BLaER1 treated with 17β-estradiol and CSF1 and Interleukin-3, amounts not matched to agents 10 nM and 100 nM (cell line): ENCODE data around the gene TYSND1.

Source experiments
- H3K27ac ChIP-seq, 11 experiments: shearing (Covaris generic); formaldehyde crosslinking; 2 replicates each; pipeline ENCODE4 v1.8.1; 2022
- H3K27me3 ChIP-seq, 11 experiments: shearing (Covaris generic); formaldehyde crosslinking; 2 replicates each; pipeline ENCODE4 v1.8.1; 2022
- H3K36me3 ChIP-seq, 11 experiments: shearing (Covaris generic); formaldehyde crosslinking; 2 replicates each; pipeline ENCODE4 v1.8.1; 2022
- H3K4me1 ChIP-seq, 10 experiments: shearing (Covaris generic); formaldehyde crosslinking; 2 replicates each; pipeline ENCODE4 v1.8.1; 2022
- H3K4me2 ChIP-seq, 11 experiments: shearing (Covaris generic); formaldehyde crosslinking; 2 replicates each; pipeline ENCODE4 v1.8.1; 2022
- H3K4me3 ChIP-seq, 10 experiments: shearing (Covaris generic); formaldehyde crosslinking; 2 replicates each; pipeline ENCODE4 v1.8.1; 2022
- H3K9ac ChIP-seq, 11 experiments: shearing (Covaris generic); formaldehyde crosslinking; 2 replicates each; pipeline ENCODE4 v1.8.1; 2022
- H3K9me3 ChIP-seq, 11 experiments: shearing (Covaris generic); formaldehyde crosslinking; replicated peaks in 1 of 11; 2 replicates each; pipeline ENCODE4 v1.8.1; 2022
- H4K20me1 ChIP-seq, 11 experiments: shearing (Covaris generic); formaldehyde crosslinking; 2 replicates each; pipeline ENCODE4 v1.8.1; 2022
- Cebpa-rat ChIP-seq, 11 experiments: shearing (Covaris generic); IDR thresholded peaks; 2 replicates each; pipeline ENCODE4 v1.8.1; 2022

Gene TYSND1, protein sequence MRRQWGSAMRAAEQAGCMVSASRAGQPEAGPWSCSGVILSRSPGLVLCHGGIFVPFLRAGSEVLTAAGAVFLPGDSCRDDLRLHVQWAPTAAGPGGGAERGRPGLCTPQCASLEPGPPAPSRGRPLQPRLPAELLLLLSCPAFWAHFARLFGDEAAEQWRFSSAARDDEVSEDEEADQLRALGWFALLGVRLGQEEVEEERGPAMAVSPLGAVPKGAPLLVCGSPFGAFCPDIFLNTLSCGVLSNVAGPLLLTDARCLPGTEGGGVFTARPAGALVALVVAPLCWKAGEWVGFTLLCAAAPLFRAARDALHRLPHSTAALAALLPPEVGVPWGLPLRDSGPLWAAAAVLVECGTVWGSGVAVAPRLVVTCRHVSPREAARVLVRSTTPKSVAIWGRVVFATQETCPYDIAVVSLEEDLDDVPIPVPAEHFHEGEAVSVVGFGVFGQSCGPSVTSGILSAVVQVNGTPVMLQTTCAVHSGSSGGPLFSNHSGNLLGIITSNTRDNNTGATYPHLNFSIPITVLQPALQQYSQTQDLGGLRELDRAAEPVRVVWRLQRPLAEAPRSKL

DNA sequence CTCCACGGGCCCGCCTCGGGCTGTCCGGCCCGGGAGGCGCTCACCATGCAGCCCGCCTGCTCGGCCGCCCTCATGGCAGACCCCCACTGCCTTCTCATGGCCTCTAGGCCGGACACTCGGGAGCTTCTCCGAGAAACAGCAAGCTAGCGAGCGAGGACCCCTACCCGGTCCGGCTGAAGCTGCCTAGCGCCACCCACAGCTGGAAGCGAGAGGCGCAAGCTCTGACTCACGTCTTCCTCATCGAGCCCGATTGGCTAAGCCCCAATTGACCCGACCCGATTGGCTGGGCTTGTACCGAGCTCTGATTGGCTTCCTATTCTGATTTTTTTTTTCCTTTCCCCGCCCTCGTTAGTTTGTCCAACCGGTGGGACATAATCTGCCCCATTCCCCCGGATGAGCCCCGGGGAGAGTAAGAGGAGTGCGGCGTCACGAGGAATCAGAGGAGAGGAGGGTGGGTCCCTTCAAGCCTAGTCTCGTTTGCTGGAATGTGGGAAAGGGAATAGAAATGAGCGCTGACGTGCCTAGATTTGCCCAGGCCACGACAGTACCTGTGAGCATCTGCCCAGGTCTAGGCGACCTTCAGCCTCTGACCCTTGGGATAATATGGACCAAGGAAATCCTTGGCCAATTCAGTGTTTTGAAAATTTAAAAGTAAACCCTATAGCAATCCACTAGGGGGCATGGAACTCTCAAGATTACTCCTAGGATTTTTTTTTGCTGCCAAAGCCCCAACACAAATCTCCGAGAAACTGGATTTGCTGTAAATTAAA is at the start of gene TYSND1:
TSS of gene TYSND1 (minus strand) at position 212 of the 770 bp plus-strand sequence. CDS start at position 98, 114 bp downstream.
- Histone ChIP-seq H3K4me2 (peak within 1 kb of the TSS; percentile 86 to 100 (median 96)), H3K4me3 (peak within 1 kb of the TSS; percentile 62 to 78 (median 70)), H3K27me3 (no peaks in the 10 kb centered on the region), H3K27ac (peak within 1 kb of the TSS; percentile 65 to 94 (median 88); a peak in 21 of 22 replicates), H3K9ac (peak within 1 kb of the TSS; percentile 79 to 92 (median 87)), H3K4me1 (peaks cover 27 to 40% (median 34%) of the 10 kb centered on the region in 10 experiments), H4K20me1 (peaks cover 0 to 67% (median 34%) of the 10 kb centered on the region in 11 experiments; a peak in 15 of 22 replicates), H3K9me3 (no peaks in the 10 kb centered on the region), H3K36me3 (peaks cover 35 to 42% (median 37%) of the 10 kb centered on the region in 11 experiments)
- no peak for TF ChIP-seq Cebpa-rat (IDR thresholded peaks at IDR 0.05)

GRCh38 chr10:70193391-70193844 is 46.9 kb upstream of the TYSND1 start:
- Histone ChIP-seq H3K36me3 (peaks cover 2 to 29% (median 13%) of the 10 kb centered on the region in 11 experiments; a peak in 19 of 22 replicates), H3K9ac (no peak overlapping the region), H3K27me3 (no peaks in the 10 kb centered on the region), H4K20me1 (peaks cover 0 to 18% (median 10%) of the 10 kb centered on the region in 11 experiments; a peak in 13 of 22 replicates), H3K4me2 (no peak overlapping the region; a peak in 2 of 22 replicates), H3K4me3 (no peak overlapping the region), H3K4me1 (peaks cover 20 to 46% (median 34%) of the 10 kb centered on the region in 10 experiments), H3K27ac (no peak overlapping the region), H3K9me3 (0 out of 22 replicates have a peak, but pooled peaks cover 0 to under 1% (median 0%) of the 10 kb centered on the region in 11 experiments)
- TF ChIP-seq Cebpa-rat (IDR thresholded peaks at IDR 0.05) = no peak

DNA sequence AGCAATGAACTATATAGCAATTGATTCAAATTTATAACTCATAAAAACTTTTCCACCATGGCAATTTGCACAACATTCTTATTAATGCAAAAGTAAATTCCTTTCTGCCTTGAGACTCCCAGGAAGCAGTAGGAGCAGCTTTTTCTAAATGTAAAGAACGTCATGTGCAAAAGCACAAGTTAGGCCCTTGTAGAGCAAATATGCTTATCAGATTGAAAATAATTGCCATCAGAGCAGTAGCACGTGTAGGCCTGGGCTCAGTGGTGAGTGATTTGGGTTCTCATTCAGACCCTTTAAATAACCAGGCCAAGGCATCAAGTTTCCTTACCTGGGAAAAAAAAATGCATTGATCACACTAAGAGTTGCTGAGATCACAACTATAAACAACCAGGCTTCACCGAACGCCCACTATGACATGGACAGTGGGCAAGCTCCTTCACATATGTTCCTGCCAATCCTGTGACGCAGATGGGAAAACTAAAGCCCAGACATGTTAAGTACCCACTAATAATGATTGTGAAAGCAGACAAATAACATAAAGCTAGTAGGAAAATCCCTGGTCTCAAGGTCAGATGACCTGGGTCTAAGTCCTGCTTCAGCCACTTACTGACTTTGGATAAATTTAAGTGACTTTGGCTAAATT is 45.9 kb upstream of the TYSND1 start:
- H4K20me1 ChIP-seq = peaks cover 0 to 9% (median 7%) of the 10 kb centered on the region in 11 experiments; a peak in 13 of 22 replicates
- H3K4me1 ChIP-seq = peaks cover 20 to 39% (median 25%) of the 10 kb centered on the region in 10 experiments
- no peaks in the 10 kb centered on the region for H3K9me3 ChIP-seq
- H3K4me2 ChIP-seq = peak overlapping the region in 5 of 11 experiments; percentile 43 to 65 (median 48); a peak in 7 of 22 replicates
- no peak overlapping the region for H3K4me3 ChIP-seq
- TF ChIP-seq Cebpa-rat (IDR thresholded peaks at IDR 0.05) = no peak
- H3K9ac ChIP-seq = 0 out of 22 replicates have a peak overlapping the region, but pooled peaks of 1 of the 11 experiments have one; percentile 41
- peaks cover 0 to 24% (median 7%) of the 10 kb centered on the region in 11 experiments; a peak in 10 of 22 replicates for H3K36me3 ChIP-seq
- no peaks in the 10 kb centered on the region for H3K27me3 ChIP-seq
- peak overlapping the region in 1 of 11 experiments; percentile 2; a peak in 1 of 22 replicates for H3K27ac ChIP-seq

DNA sequence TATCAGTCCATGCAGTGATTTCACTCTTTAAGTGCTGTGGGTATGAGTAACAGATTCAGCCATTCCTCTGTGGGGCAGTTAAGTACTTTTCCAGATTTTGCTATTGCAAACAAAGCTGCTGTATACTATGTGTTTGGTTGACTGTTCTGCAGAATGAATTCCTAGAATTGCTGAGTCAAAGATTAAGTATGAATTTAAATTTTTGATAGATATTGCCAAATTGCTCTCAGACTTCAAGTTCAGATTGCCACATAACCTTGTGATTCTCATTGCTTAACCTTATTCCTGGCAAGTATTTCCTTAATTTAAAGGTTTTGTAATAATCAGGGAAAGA is 45.4 kb upstream of the TYSND1 start:
- peaks cover 0 to 4% (median 2%) of the 10 kb centered on the region in 11 experiments; a peak in 10 of 22 replicates for H4K20me1 ChIP-seq
- H3K4me1 ChIP-seq = peaks cover 15 to 35% (median 20%) of the 10 kb centered on the region in 10 experiments
- peaks cover 0 to 19% (median 7%) of the 10 kb centered on the region in 11 experiments; a peak in 10 of 22 replicates for H3K36me3 ChIP-seq
- H3K9ac ChIP-seq = no peak overlapping the region
- no peaks in the 10 kb centered on the region for H3K27me3 ChIP-seq
- no peak overlapping the region for H3K4me3 ChIP-seq
- no peak overlapping the region; a peak in 1 of 22 replicates for H3K27ac ChIP-seq
- no peaks in the 10 kb centered on the region for H3K9me3 ChIP-seq
- no peak for TF ChIP-seq Cebpa-rat (IDR thresholded peaks at IDR 0.05)
- peak overlapping the region in 9 of 11 experiments; percentile 30 to 65 (median 47); a peak in 14 of 22 replicates for H3K4me2 ChIP-seq

- H3K27ac ChIP-seq = 0 out of 22 replicates have a peak overlapping the region, but pooled peaks of 1 of the 11 experiments have one; percentile 3
- H3K36me3 ChIP-seq = peaks cover 0 to 13% (median 7%) of the 10 kb centered on the region in 11 experiments; a peak in 10 of 22 replicates
- no peak overlapping the region; a peak in 1 of 22 replicates for H3K9ac ChIP-seq
- no peak overlapping the region for H3K4me3 ChIP-seq
- H3K9me3 ChIP-seq = no peaks in the 10 kb centered on the region
- TF ChIP-seq Cebpa-rat (IDR thresholded peaks at IDR 0.05) = no peak
- H4K20me1 ChIP-seq = no peaks in the 10 kb centered on the region; a peak in 1 of 22 replicates
- H3K4me2 ChIP-seq = peak overlapping the region in 10 of 11 experiments; percentile 17 to 65 (median 46); a peak in 17 of 22 replicates
- no peaks in the 10 kb centered on the region for H3K27me3 ChIP-seq
- H3K4me1 ChIP-seq = peaks cover 9 to 35% (median 19%) of the 10 kb centered on the region in 10 experiments; a peak in 19 of 20 replicates
Measured at GRCh38 chr10:70191161-70191971, 44.9 kb upstream of the TYSND1 start.

DNA sequence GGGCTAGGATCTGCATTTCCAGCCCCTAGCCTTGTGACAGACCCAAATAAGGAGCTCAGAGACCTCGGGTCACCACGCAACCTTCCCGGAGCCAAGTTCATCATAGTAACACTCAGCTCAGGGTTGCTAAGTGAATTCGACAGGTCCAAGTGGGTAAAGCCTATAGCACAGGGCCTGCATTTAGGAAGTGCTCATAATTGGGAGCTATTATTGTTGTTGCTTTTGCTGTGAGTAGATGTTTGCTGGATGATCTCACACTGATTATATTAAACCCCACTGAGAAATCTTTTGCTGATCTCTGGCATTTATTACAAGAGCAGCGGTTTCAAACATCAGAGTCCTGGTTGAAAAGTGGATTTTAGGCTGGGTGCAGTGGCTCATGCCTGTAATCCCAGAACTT is 44.1 kb upstream of the TYSND1 start:
- Histone ChIP-seq H4K20me1 (no peaks in the 10 kb centered on the region), H3K4me3 (no peak overlapping the region), H3K27ac (no peak overlapping the region), H3K4me1 (peaks cover 9 to 35% (median 19%) of the 10 kb centered on the region in 10 experiments; a peak in 19 of 20 replicates), H3K4me2 (peak overlapping the region in 5 of 11 experiments; percentile 30 to 65 (median 45); a peak in 5 of 22 replicates), H3K36me3 (peaks cover 0 to 6% (median 0%) of the 10 kb centered on the region in 11 experiments; a peak in 6 of 22 replicates), H3K27me3 (no peaks in the 10 kb centered on the region), H3K9me3 (no peaks in the 10 kb centered on the region), H3K9ac (no peak overlapping the region)
- TF ChIP-seq Cebpa-rat (IDR thresholded peaks at IDR 0.05) = no peak

DNA sequence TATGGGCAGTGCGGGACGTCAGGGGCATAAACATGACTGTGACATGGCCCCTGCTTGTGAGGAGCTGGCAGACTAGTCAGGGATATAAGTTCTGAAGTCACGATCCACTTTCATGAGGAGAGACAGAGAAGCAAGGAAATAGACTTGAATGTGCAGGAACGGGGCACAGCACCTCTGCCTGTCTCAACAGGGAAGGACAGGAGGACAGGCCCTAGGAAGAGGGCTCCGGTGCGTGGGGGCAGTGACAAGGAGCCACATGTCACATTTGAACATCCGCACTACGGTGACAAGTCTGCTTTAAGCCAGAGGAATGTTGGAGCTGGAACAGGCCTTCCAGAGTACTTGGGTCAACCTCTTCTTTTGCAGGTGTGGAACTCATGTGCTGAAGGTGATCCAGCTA is 43.6 kb upstream of the TYSND1 start:
- no peak overlapping the region for H3K27ac ChIP-seq
- H3K4me2 ChIP-seq = no peak overlapping the region
- no peaks in the 10 kb centered on the region for H3K27me3 ChIP-seq
- no peaks in the 10 kb centered on the region for H3K9me3 ChIP-seq
- no peaks in the 10 kb centered on the region for H4K20me1 ChIP-seq
- no peak overlapping the region for H3K9ac ChIP-seq
- peaks cover 0 to under 1% (median 0%) of the 10 kb centered on the region in 11 experiments; a peak in 2 of 22 replicates for H3K36me3 ChIP-seq
- H3K4me3 ChIP-seq = no peak overlapping the region
- no peak for TF ChIP-seq Cebpa-rat (IDR thresholded peaks at IDR 0.05)
- H3K4me1 ChIP-seq = peaks cover 9 to 35% (median 19%) of the 10 kb centered on the region in 10 experiments; a peak in 19 of 20 replicates
